Psoas muscle (tissue), 8 donors: ENCODE data around the gene PDE9A. TPM values are rescaled to one million over a fixed set of nuclear protein-coding genes. Genes with fewer than 3 reads are reported as not detected.
"Not testable (repeated sequence)": the region's sequence is repeated elsewhere in the genome, so short reads cannot be mapped to it uniquely, and the experiment has no call there.

Source experiments
- ATAC-seq, 4 donors: fragments of 200-7000 bp; cut with Tn5 transposase; one replicate each; pipeline ENCODE4 v1.9.1; 2020; ENCODE audit warnings: moderate library complexity in 3 of 4, mild to moderate bottlenecking in 2 of 4
- DNase-seq, 2 donors: peaks; one replicate each; pipeline ENCODE4 v3.0.0-alpha.2; 2020
- H3K27ac ChIP-seq: fragments of 200-600 bp; one replicate; pipeline ENCODE4 v1.8.0; 2022
- H3K27me3 ChIP-seq, 3 donors: fragments of 200-600 bp in 1 of 3; one replicate each; pipeline versions ENCODE4 v1.6.1 to v1.8.0; 2013 to 2022; ENCODE audit warnings: low read length in 2 of 3, mild to moderate bottlenecking in 2 of 3, moderate library complexity in 1 of 3; ENCODE audit not compliant: insufficient read depth in 3 of 3
- H3K36me3 ChIP-seq, 2 donors: fragments of 200-600 bp in 1 of 2; one replicate each; pipeline versions ENCODE4 v1.6.1 to v1.8.0; 2013 to 2022; ENCODE audit warnings: low read depth in 1 of 2, mild to moderate bottlenecking in 1 of 2, moderate library complexity in 1 of 2; ENCODE audit not compliant: insufficient read depth in 1 of 2
- H3K4me1 ChIP-seq: fragments of 200-600 bp; one replicate; pipeline ENCODE4 v1.8.0; 2022
- H3K4me3 ChIP-seq: fragments of 200-600 bp; one replicate; pipeline ENCODE4 v1.8.0; 2022; ENCODE audit warnings: mild to moderate bottlenecking
- H3K9me3 ChIP-seq: fragments of 200-600 bp; one replicate; pipeline ENCODE4 v1.8.0; 2022
- CTCF ChIP-seq: fragments of 200-600 bp; IDR thresholded peaks from one replicate; pipeline ENCODE4 v1.8.0; 2022; ENCODE audit warnings: antibody characterized with exemption
- WGBS, 3 donors: extraction: QIAGEN DNeasy Blood & Tissue Kit; methylation state at CpG; one replicate each; pipeline versions ENCODE4 v1.1.6 to v1.1.7; 2013; 5-methylcytosine and 5-hydroxymethylcytosine counted together
- intact Hi-C, 2 donors: fragments of 100-400 bp; cut with DNase I; formaldehyde crosslinking; loops; one replicate each; pipeline versions ENCODE4 v1.11.0 to v1.14.2; 2022
- polyA plus RNA-seq, 3 donors: library from polyadenylated mRNA; stranded (reverse); fragments of 200-250 nt; gene quantifications; one replicate each; pipeline ENCODE4 v1.2.3, GENCODE V29; 2013
- total RNA-seq, 4 donors: library from RNA; stranded (reverse); fragmentation: NEBNext Ultra II Directional in 2 of 4; extraction: Animal tissue kit (Norgen Biotek cat#: 25700) in 2 of 4; gene quantifications; one replicate each; pipeline versions ENCODE4 v1.2.1 to v1.2.4, GENCODE V29; 2021 to 2023
- donor health status: healthy with polysubstance abuse.
- donor health status: DM: no; HTN: no; CAD: no; lungs with moderate emphysema.
- donor health status: Bipolar disorder and iron deficiency.
- donor health status: healthy.
- donor health status: DM: yes; HTN: yes; CAD: no.
- donor health status: DM: no; HTN: no; CAD: no.
- donor health status: DM: no; HTN: no; CAD: no.
- donor health status: DM: yes; HTN: yes; CAD: no.

Gene PDE9A
- total and polyA plus RNA-seq, 7 donors: 1.2 to 4.3 (median 1.8) TPM

- DNase-seq (no peak), ATAC-seq (no peak)
- no peaks in the 10 kb centered on the region for H3K9me3 ChIP-seq
- H3K4me3 ChIP-seq: no peak overlapping the region
- H3K27me3 ChIP-seq: peaks cover 0 to 40% (median 2%) of the 10 kb centered on the region in 3 donors
- no peak overlapping the region for H3K27ac ChIP-seq
- intact Hi-C loops: no loop called here
- no peaks in the 10 kb centered on the region for H3K4me1 ChIP-seq
- no peaks in the 10 kb centered on the region for H3K36me3 ChIP-seq
- no peak for TF ChIP-seq CTCF
- WGBS, 3 donors: 84 to 85% (median 85%) methylated on average over 14 of the region's 14 CpGs
Measured at GRCh38 chr21:42626171-42626570, 27.2 kb upstream of the PDE9A start.

DNA sequence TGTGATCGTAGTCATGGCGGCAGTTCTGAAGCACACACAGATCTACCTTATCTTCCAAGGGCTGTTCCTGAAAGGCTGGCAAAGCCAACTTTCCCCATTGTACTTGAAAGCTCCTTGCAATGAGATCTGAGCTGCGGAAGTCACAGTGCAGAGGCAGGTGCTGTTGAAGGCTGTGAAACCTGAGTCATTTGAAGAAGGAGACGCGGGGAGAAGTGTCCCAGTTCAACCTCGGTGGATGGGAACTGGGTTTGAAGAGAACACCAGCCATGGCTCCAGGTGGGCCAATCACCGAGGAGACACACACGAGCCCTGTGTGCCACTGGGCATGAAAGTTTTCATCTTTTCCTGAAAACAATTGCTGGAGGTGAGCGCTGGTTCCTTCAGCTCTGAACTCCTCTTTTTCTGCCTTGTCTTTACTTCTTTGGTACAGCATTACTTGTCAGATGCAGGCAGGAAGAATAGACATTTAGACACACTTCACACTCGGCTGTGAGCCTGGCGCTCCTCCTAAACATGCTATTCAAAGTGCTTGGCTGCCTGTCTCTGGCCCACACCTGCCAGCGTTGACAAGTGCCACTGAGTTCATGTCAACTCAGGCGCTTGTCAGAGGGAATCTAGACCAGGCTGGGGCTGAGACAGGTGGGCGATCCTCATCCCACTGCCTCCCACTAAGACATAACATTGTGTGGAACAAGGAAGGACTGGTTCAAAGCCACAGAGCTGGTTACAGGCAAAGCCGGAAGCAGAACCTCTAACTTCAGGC lies 25.7 kb upstream of the PDE9A start:
- Histone ChIP-seq H3K4me3 (no peak overlapping the region), H3K4me1 (no peaks in the 10 kb centered on the region), H3K36me3 (no peaks in the 10 kb centered on the region), H3K27ac (no peak overlapping the region), H3K9me3 (no peaks in the 10 kb centered on the region), H3K27me3 (peaks cover 0 to 31% (median 2%) of the 10 kb centered on the region in 3 donors)
- TF ChIP-seq CTCF: no peak
- 66 to 77% (median 68%) methylated on average over 15 of the region's 15 CpGs for WGBS, 3 donors
- ATAC-seq (no peak), DNase-seq (no peak)
- intact Hi-C loops: no loop called here

DNA sequence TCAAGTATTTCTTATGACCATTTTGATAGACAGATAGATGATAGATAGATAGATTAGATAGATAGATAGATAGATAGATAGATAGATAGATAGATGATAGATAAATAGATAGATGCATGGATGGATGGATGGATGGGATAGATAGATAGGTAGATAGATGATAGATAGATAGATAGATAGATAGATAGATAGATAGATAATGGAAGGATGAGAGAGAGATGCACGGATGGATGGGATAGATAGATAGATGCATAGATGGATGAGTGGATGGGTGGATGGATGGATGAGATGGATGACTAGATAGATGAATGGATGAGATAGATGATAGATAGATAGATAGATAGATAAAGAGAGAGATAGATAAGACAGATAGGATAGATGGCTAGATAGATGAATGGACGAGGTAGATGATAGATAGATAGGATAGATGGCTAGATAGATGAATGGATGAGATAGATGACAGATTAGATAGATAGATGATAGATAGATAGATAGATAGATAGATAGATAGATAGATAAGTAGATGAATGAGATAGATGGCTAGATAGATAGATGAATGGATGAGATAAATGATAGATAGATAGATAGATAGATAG lies 24.9 kb upstream of the PDE9A start:
- H3K4me3 ChIP-seq, H3K27ac ChIP-seq, DNase-seq, H3K4me1 ChIP-seq, H3K36me3 ChIP-seq, H3K9me3 ChIP-seq, intact Hi-C loops, ATAC-seq: not testable (repeated sequence)
- 82 to 90% (median 89%) methylated on average over 2 of the region's 2 CpGs for WGBS, 3 donors
- peaks cover 0 to 36% (median 2%) of the 10 kb centered on the region in 3 donors for H3K27me3 ChIP-seq

DNA sequence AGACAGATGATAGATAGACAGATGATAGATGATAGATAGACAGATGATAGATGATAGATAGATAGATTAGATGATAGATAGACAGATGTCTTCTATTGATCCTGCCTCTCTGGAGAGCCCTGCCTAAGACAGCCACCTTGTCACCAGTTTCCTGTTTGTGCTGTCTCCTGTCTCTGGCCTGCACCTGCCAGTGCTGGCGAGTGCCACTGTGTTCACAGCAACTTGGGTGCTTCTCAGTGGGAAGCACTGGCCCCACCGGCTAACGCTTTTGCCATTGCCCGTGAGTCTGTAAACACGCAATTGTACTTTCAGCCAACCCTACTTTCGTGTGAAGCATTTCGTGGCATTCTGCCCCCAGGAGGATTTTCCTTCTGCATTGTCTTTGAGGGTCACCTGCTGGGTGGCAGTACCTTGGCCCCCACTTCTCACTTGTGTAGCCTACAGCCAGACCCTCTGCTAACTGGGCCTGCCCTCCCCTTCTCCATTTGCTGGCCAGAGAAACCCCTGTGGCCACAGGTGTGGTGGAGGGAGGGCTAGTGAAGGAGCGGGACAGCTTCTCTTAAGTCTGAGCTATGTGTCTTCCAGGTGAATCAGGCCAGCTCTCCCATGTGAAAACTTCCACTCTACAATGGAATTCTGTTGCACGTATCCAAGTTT lies 23.4 kb upstream of the PDE9A start:
- H3K27me3 ChIP-seq: peaks cover 2 to 36% (median 2%) of the 10 kb centered on the region in 3 donors
- no peak for TF ChIP-seq CTCF
- no peak overlapping the region for H3K27ac ChIP-seq
- no peak overlapping the region for H3K4me3 ChIP-seq
- DNase-seq: no peak
- intact Hi-C loops: loop anchor here in 1 of 2 donors (10.0 kb wide), 1 partner anchor 185 kb away; no protein-coding TSS in a partner anchor
- H3K9me3 ChIP-seq: no peaks in the 10 kb centered on the region
- no peaks in the 10 kb centered on the region for H3K36me3 ChIP-seq
- 69 to 74% (median 74%) methylated on average over 9 of the region's 9 CpGs for WGBS, 3 donors
- no peaks in the 10 kb centered on the region for H3K4me1 ChIP-seq
- no peak for ATAC-seq

- intact Hi-C loops: loop anchor here in 1 of 2 donors (10.0 kb wide), 1 partner anchor 184 kb away; no protein-coding TSS in a partner anchor
- WGBS, 3 donors: 34 to 46% (median 37%) methylated on average over 9 of the region's 9 CpGs
- Histone ChIP-seq H3K4me1 (no peaks in the 10 kb centered on the region), H3K9me3 (no peaks in the 10 kb centered on the region), H3K27me3 (peaks cover 2 to 41% (median 2%) of the 10 kb centered on the region in 3 donors), H3K27ac (no peak overlapping the region), H3K4me3 (no peak overlapping the region), H3K36me3 (no peaks in the 10 kb centered on the region)
- DNase-seq: peak in 1 of 2 donors; percentile 24
- TF ChIP-seq CTCF: no peak
- no peak for ATAC-seq
Measured at GRCh38 chr21:42630626-42631025, 22.8 kb upstream of the PDE9A start.
